Measurements from ENCODE around the gene FOXRED1. TPM values are rescaled to one million over a fixed set of nuclear protein-coding genes. Genes with fewer than 3 reads are reported as not detected.

FOXRED1 gene
- total RNA-seq, 6 donors from 2014 or later, result 10.9 to 20.7 (median 17.8) TPM

DNA sequence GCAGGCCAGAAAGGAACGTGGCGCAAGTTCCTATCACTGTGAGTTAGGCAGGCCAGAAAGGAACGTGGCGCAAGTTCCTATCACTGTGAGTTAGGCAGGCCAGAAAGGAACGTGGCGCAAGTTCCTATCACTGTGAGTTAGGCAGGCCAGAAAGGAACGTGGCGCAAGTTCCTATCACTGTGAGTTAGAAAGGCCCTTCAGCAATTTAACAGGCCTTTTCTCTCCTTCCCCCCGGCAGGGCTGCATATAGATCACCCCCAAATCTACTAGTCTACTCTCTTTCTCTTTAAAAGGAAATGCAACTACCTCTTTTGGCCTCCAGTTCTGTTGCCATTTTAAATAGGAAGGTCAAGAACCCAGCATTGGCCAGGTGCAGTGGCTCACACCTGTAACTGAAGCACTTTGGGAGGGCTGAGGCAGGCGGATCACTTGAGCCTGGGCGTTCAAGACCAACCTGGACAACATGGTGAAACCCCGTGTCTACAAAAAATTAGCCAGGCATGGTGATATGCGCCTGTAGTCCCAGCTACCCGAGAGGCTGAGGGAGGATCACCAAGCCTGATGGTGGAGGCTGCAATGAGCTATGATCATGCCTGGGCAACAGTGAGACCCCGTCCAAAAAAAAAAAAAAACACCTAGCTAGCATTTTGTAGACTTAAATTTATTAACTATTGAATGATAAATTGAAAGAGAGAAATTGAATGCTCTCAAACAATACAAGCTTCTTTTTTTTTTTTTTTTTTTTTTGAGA, 42.4 kb upstream of the FOXRED1 start:
- DNase-seq (no peak), ATAC-seq (ENCODE audit: low FRiP score in 2 of 2) (no peak)
- Histone ChIP-seq H3K27me3 (no peaks in the 10 kb centered on the region), H3K9me3 (no peaks in the 10 kb centered on the region), H3K4me3 (no peak overlapping the region), H3K36me3 (peaks cover 0 to 12% (median 5%) of the 10 kb centered on the region in 4 donors), H3K27ac (no peak overlapping the region), H3K4me1 (peaks cover 2 to 6% (median 4%) of the 10 kb centered on the region in 4 donors)
- 87 to 98% methylated on average over 11 of the region's 15 CpGs for WGBS, 2 donors
- TF ChIP-seq EP300 (IDR thresholded peaks at IDR 0.05) (no peak), POLR2AphosphoS5 (IDR thresholded peaks at IDR 0.05) (no peak), POLR2A (IDR thresholded peaks at IDR 0.05) (no peak)
- TF ChIP-seq, protein P1, sequence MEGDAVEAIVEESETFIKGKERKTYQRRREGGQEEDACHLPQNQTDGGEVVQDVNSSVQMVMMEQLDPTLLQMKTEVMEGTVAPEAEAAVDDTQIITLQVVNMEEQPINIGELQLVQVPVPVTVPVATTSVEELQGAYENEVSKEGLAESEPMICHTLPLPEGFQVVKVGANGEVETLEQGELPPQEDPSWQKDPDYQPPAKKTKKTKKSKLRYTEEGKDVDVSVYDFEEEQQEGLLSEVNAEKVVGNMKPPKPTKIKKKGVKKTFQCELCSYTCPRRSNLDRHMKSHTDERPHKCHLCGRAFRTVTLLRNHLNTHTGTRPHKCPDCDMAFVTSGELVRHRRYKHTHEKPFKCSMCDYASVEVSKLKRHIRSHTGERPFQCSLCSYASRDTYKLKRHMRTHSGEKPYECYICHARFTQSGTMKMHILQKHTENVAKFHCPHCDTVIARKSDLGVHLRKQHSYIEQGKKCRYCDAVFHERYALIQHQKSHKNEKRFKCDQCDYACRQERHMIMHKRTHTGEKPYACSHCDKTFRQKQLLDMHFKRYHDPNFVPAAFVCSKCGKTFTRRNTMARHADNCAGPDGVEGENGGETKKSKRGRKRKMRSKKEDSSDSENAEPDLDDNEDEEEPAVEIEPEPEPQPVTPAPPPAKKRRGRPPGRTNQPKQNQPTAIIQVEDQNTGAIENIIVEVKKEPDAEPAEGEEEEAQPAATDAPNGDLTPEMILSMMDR (IDR thresholded peaks at IDR 0.05), result no peak

DNA sequence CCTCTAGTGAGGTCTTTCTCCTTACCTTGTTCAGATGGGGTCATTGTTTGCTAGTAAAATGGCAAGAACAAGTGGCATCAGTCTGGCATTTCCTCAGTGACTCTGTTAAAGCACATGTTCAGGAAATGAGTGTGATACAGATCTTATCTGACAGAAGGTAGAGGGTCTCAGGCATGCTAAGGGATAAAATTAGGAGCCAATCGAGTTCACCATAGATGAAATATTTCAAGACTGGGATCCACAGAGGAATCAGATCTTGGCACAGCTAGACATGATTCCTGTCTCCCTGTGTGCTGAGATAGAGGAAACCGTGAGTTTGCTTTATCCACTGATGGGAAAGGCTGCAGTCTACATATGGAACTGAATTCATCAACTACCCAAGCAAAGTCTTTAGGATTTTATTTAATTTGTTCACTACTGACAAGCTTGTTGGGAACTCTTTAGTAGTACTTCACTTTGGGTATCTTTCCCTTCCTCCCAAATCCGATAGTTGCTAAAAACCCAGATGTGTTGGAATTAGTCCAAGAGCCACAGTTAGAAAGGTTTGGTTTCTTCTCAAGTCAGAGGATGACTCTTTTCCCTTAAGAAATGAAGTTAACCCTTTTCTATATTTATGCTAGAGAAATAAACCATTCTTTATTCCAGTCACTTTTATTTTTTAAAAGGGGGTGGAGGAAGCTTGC, 39.0 kb upstream of the FOXRED1 start:
- 52 to 57% methylated on average over 3 of the region's 3 CpGs for WGBS, 2 donors
- TF ChIP-seq POLR2A (IDR thresholded peaks at IDR 0.05), result no peak
- TF ChIP-seq, protein P1 (IDR thresholded peaks at IDR 0.05), result no peak
- TF ChIP-seq POLR2AphosphoS5 (IDR thresholded peaks at IDR 0.05), result no peak
- no peak for TF ChIP-seq EP300 (IDR thresholded peaks at IDR 0.05)
- ATAC-seq (ENCODE audit: low FRiP score in 2 of 2), result no peak

DNA sequence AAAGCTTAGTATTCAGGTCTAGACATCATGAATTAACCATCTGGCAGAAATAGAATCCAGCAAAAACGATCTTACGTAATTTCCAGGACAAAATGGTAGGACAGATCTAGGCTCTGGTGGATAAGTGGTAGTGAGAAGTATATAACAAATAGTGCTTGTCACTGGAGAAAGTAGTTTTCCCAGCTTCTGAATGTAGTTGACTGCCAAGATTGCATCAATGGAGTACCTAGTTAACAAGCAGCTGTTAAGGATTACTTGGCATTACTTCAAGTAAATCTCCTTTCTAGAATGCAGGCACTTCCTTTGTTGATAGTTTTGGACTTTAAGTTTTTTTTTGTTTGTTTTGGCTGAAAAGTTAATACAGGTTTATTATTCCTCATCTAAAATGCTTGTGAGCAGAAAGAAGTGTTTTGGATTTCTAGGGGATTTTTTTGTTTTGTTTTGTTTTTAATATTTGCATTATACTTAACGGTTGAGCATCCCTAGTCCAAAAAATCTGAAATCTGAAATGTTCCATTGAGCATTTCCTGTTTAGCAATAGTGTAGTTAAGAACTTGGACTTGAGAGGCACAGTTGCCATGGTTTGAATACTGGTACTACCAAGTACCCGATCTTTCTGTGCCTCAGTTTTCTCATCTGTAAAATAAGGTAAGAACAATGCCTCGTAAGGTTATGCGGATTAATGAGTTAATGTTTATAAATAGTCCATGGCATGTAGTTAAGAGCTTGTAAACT, 37.1 kb upstream of the FOXRED1 start:
- 56 to 60% methylated on average over 6 of the region's 6 CpGs for WGBS, 2 donors
- TF ChIP-seq POLR2A (IDR thresholded peaks at IDR 0.05), result no peak
- TF ChIP-seq, protein P1 (IDR thresholded peaks at IDR 0.05), result no peak
- TF ChIP-seq EP300 (IDR thresholded peaks at IDR 0.05), result peak in 1 of 4 donors; percentile 64
- TF ChIP-seq POLR2AphosphoS5 (IDR thresholded peaks at IDR 0.05), result peak in 1 of 2 donors; percentile 12
- Histone ChIP-seq H3K27me3 (no peaks in the 10 kb centered on the region), H3K27ac (peak overlapping the region in 2 of 4 donors; percentile 26 to 42), H3K4me3 (no peak overlapping the region), H3K9me3 (no peaks in the 10 kb centered on the region), H3K4me1 (peaks cover 11 to 14% (median 12%) of the 10 kb centered on the region in 4 donors), H3K36me3 (peaks cover 0 to 27% (median 11%) of the 10 kb centered on the region in 4 donors)
- DNase-seq, result no peak
- ATAC-seq (ENCODE audit: low FRiP score in 2 of 2), result peak; percentile 57 to 75

More for the DNA sequence above, 39.0 kb upstream of the FOXRED1 start:
- Histone ChIP-seq H3K4me1 (peaks cover 11 to 14% (median 12%) of the 10 kb centered on the region in 4 donors), H3K36me3 (peaks cover 0 to 12% (median 5%) of the 10 kb centered on the region in 4 donors), H3K27me3 (no peaks in the 10 kb centered on the region), H3K27ac (no peak overlapping the region), H3K4me3 (no peak overlapping the region), H3K9me3 (no peaks in the 10 kb centered on the region)
- DNase-seq, result no peak

DNA sequence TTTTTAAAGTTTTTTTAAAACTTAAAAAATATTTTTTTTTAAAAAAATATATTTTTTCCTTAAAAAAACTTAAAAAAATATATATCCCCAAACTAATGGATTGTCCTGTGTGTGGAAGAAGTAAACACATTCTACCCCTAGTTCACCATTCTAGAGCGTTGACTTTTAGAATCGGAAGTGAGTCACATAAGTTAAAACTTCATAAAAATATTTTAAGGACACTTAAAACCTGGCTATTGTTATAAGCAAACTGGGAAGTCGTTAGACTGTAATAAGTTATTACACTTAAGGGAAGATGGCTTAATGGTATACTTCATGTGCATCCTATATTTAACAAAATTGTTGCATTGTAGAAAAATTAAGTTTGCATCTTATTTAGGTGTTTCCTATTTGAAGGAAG, 36.3 kb upstream of the FOXRED1 start:
- H3K9me3 ChIP-seq, result no peaks in the 10 kb centered on the region
- no peak overlapping the region for H3K4me3 ChIP-seq
- no peaks in the 10 kb centered on the region for H3K27me3 ChIP-seq
- TF ChIP-seq POLR2A (IDR thresholded peaks at IDR 0.05), result no peak
- TF ChIP-seq POLR2AphosphoS5 (IDR thresholded peaks at IDR 0.05), result no peak
- TF ChIP-seq EP300 (IDR thresholded peaks at IDR 0.05), result no peak
- TF ChIP-seq, protein P1 (IDR thresholded peaks at IDR 0.05), result no peak
- H3K36me3 ChIP-seq, result peaks cover 0 to 27% (median 11%) of the 10 kb centered on the region in 4 donors
- no peak for ATAC-seq (ENCODE audit: low FRiP score in 2 of 2)
- 72 to 82% methylated on average over 3 of the region's 3 CpGs for WGBS, 2 donors
- H3K4me1 ChIP-seq, result peaks cover 11 to 14% (median 12%) of the 10 kb centered on the region in 4 donors
- no peak overlapping the region for H3K27ac ChIP-seq
- no peak for DNase-seq

Measured in upper lobe of left lung (tissue), 6 donors.